H1 (cell line): ENCODE data around the gene ZDHHC22. TPM values are rescaled to one million over a fixed set of nuclear protein-coding genes. Genes with fewer than 3 reads are reported as not detected.

Experiments used
- CTCF ChIA-PET: fragments of 300-600 bp; sonication (Branson Sonifier 250); formaldehyde crosslinking; loops from one replicate; lab custom pipeline; 2021; ENCODE audit not compliant: partially characterized antibody; lab: Charles Lee
- POLR2A ChIA-PET: fragments of 300-600 bp; sonication (Branson Sonifier 250); formaldehyde crosslinking; loops from one replicate; lab custom pipeline; 2021; ENCODE audit warnings: inconsistent platforms; ENCODE audit not compliant: partially characterized antibody; lab: Charles Lee
- DNase-seq, 2 experiments: peaks; one replicate each; pipeline versions ENCODE4 v3.0.0 to v3.0.0-alpha.2; 2010 to 2022; ENCODE audit warnings: low spot score in 2 of 2, low read depth in 1 of 2, mixed read lengths in 1 of 2
- FAIRE-seq: peaks from 2 replicates; lab custom pipeline; 2011; peaks lifted over from hg19 to GRCh38; lab: Jason Lieb, UNC
- H2AFZ ChIP-seq: 2 replicates; pipeline ENCODE4 v1.8.1; 2012; ENCODE audit warnings: low read length, inconsistent platforms
- H2AK5ac ChIP-seq: 2 replicates; pipeline ENCODE4 v1.6.1; 2013; ENCODE audit warnings: low read depth, low read length
- H2BK120ac ChIP-seq: replicated peaks from 2 replicates; pipeline ENCODE3; 2013; ENCODE audit warnings: low read depth, low read length, inconsistent platforms
- H2BK12ac ChIP-seq: 2 replicates; pipeline ENCODE4 v1.6.1; 2013; ENCODE audit warnings: low read depth, low read length
- H2BK15ac ChIP-seq: 2 replicates; pipeline ENCODE4 v1.6.1; 2013; ENCODE audit warnings: low read length
- H2BK20ac ChIP-seq: 2 replicates; pipeline ENCODE4 v1.6.1; 2013; ENCODE audit warnings: low read length
- H2BK5ac ChIP-seq: 2 replicates; pipeline ENCODE4 v1.6.1; 2013; ENCODE audit warnings: low read depth, low read length
- H3K14ac ChIP-seq: 2 replicates; pipeline ENCODE4 v1.6.1; 2013; ENCODE audit warnings: inconsistent platforms; ENCODE audit not compliant: insufficient read length
- H3K18ac ChIP-seq: 2 replicates; pipeline ENCODE4 v1.6.1; 2013; ENCODE audit warnings: low read length; ENCODE audit errors: extremely low read depth
- H3K23ac ChIP-seq: 2 replicates; pipeline ENCODE4 v1.6.1; 2013; ENCODE audit warnings: inconsistent platforms; ENCODE audit not compliant: insufficient read length
- H3K23me2 ChIP-seq: 2 replicates; pipeline ENCODE4 v1.6.1; 2013; ENCODE audit warnings: low read depth, low read length
- H3K27ac ChIP-seq: 2 replicates; pipeline ENCODE4 v1.6.1; 2011; ENCODE audit warnings: low read depth, low read length, inconsistent platforms
- H3K27me3 ChIP-seq, 4 experiments: replicated peaks in 1 of 4; 1 replicate in 1 of 4; 2 replicates in 3 of 4; pipeline versions ENCODE4 v1.6.1 to v1.8.1; 2011 to 2013; ENCODE audit warnings: low read length in 3 of 4, mild to moderate bottlenecking in 3 of 4, inconsistent platforms in 2 of 4, mixed read lengths in 2 of 4, moderate library complexity in 1 of 4; ENCODE audit not compliant: control insufficient read depth in 3 of 4, insufficient read depth in 3 of 4; ENCODE audit errors: extremely low read depth in 1 of 4
- H3K36me3 ChIP-seq, 4 experiments: 2 replicates each; pipeline versions ENCODE4 v1.6.1 to v1.8.1; 2011 to 2013; ENCODE audit warnings: mild to moderate bottlenecking in 4 of 4, low read length in 3 of 4, moderate library complexity in 2 of 4, control low read depth in 1 of 4, inconsistent platforms in 1 of 4; ENCODE audit not compliant: insufficient read depth in 4 of 4, control insufficient read depth in 2 of 4
- H3K4ac ChIP-seq: replicated peaks from 2 replicates; pipeline ENCODE3; 2013; ENCODE audit warnings: low read length, low read depth, mixed read lengths, inconsistent platforms; ENCODE audit not compliant: insufficient read length
- H3K4me1 ChIP-seq, 4 experiments: replicated peaks in 1 of 4; 1 replicate in 1 of 4; 2 replicates in 3 of 4; pipeline versions ENCODE4 v1.6.1 to v1.8.1; 2011 to 2013; ENCODE audit warnings: low read length in 3 of 4, inconsistent platforms in 2 of 4, mixed read lengths in 1 of 4; ENCODE audit not compliant: insufficient read depth in 4 of 4, control insufficient read depth in 3 of 4
- H3K4me2 ChIP-seq, 2 experiments: 2 replicates each; pipeline versions ENCODE4 v1.6.1 to v1.8.1; 2011 to 2013; ENCODE audit warnings: low read depth in 2 of 2, low read length in 2 of 2, control low read depth in 1 of 2, inconsistent platforms in 1 of 2, mild to moderate bottlenecking in 1 of 2; ENCODE audit not compliant: insufficient read depth in 1 of 2
- H3K4me3 ChIP-seq, 4 experiments: fragments of 200-600, 300-600 bp in 1 of 4; sonication (generic), shearing (Covaris generic), sonication (Bioruptor Twin) in 1 of 4; 2 replicates each; pipeline versions ENCODE4 v1.5.1 to v1.8.1; 2011 to 2016; ENCODE audit warnings: low read length in 4 of 4, low read depth in 3 of 4, control low read depth in 2 of 4, inconsistent platforms in 2 of 4, mild to moderate bottlenecking in 2 of 4, mixed read lengths in 1 of 4, moderate library complexity in 1 of 4; ENCODE audit not compliant: insufficient read depth in 2 of 4; ENCODE audit errors: extremely low read depth in 1 of 4
- H3K56ac ChIP-seq: replicated peaks from 2 replicates; pipeline ENCODE3; 2013; ENCODE audit warnings: low read depth, mild to moderate bottlenecking, mixed read lengths, low read length, inconsistent platforms; ENCODE audit not compliant: insufficient read length
- H3K79me1 ChIP-seq: 2 replicates; pipeline ENCODE4 v1.6.1; 2013; ENCODE audit warnings: low read depth, low read length, control low read depth
- H3K79me2 ChIP-seq, 2 experiments: 2 replicates each; pipeline versions ENCODE4 v1.6.1 to v1.8.1; 2012 to 2013; ENCODE audit warnings: low read length in 2 of 2, mild to moderate bottlenecking in 2 of 2, inconsistent platforms in 1 of 2; ENCODE audit not compliant: insufficient read depth in 2 of 2, control insufficient read depth in 1 of 2
- H3K9ac ChIP-seq, 4 experiments: replicated peaks in 1 of 4; 1 replicate in 1 of 4; 2 replicates in 3 of 4; pipeline versions ENCODE4 v1.6.1 to v1.8.1; 2011 to 2013; ENCODE audit warnings: low read depth in 3 of 4, low read length in 3 of 4, control low read depth in 2 of 4, mild to moderate bottlenecking in 2 of 4, moderate library complexity in 2 of 4, inconsistent platforms in 1 of 4; ENCODE audit errors: extremely low read depth in 1 of 4
- H3K9me3 ChIP-seq, 2 experiments: 2 replicates each; pipeline versions ENCODE4 v1.6.1 to v1.8.1; 2012 to 2013; ENCODE audit warnings: mild to moderate bottlenecking in 2 of 2, moderate library complexity in 2 of 2, control low read depth in 1 of 2, inconsistent platforms in 1 of 2, low read depth in 1 of 2, low read length in 1 of 2, mixed read lengths in 1 of 2; ENCODE audit not compliant: insufficient read depth in 2 of 2
- H4K20me1 ChIP-seq, 2 experiments: replicated peaks in 1 of 2; 2 replicates each; pipeline versions ENCODE3 to v1.8.1; 2011 to 2013; ENCODE audit warnings: inconsistent platforms in 2 of 2, low read length in 2 of 2, mild to moderate bottlenecking in 1 of 2; ENCODE audit not compliant: insufficient read depth in 2 of 2, control insufficient read depth in 1 of 2
- H4K5ac ChIP-seq: 2 replicates; pipeline ENCODE4 v1.6.1; 2013; ENCODE audit warnings: low read length, low read depth, mixed read lengths, inconsistent platforms; ENCODE audit not compliant: insufficient read length
- H4K8ac ChIP-seq: 2 replicates; pipeline ENCODE4 v1.8.0; 2013; ENCODE audit warnings: mild to moderate bottlenecking, moderate library complexity, low read length, inconsistent platforms; ENCODE audit not compliant: insufficient read depth; ENCODE audit errors: extremely low read depth
- H4K91ac ChIP-seq: replicated peaks from 2 replicates; pipeline ENCODE3; 2013; ENCODE audit warnings: low read length, mixed read lengths, inconsistent platforms; ENCODE audit not compliant: insufficient read length
- ATF2 ChIP-seq: IDR thresholded peaks from 2 replicates; pipeline ENCODE4 v1.6.1; 2012; ENCODE audit warnings: low read length, inconsistent platforms
- WGBS, 2 experiments: shearing (Covaris generic) in 1 of 2; methylation state at CpG; one replicate each; pipeline versions ENCODE4 v1.1.6 to v1.1.7; 2013 to 2015; ENCODE audit warnings: low lambda C conversion rate in 2 of 2, mixed read lengths in 2 of 2, inconsistent platforms in 1 of 2, low coverage in 1 of 2, missing lambda C conversion rate in 1 of 2; ENCODE audit not compliant: insufficient replicate concordance in 2 of 2, insufficient coverage in 1 of 2, insufficient read length in 1 of 2; ENCODE audit errors: extremely low coverage in 1 of 2, missing lambda C conversion rate in 1 of 2; 5-methylcytosine and 5-hydroxymethylcytosine counted together
- polyA plus RNA-seq, 7 experiments: library from polyadenylated mRNA; depleted of rRNA in 3 of 7; stranded (reverse) in 5 of 7; unstranded in 2 of 7; fragments of >200 nt in 5 of 7; fragments of 200-250 nt in 2 of 7; gene quantifications; 1 replicate in 5 of 7; 2 replicates in 1 of 7; 4 replicates in 1 of 7; pipeline versions ENCODE4 v1.2.1 to v1.2.3, GENCODE V29; 2011 to 2013; ENCODE audit warnings: missing spikeins in 2 of 7, mixed read lengths in 2 of 7
- total RNA-seq: library from RNA; stranded (reverse); fragmentation: NEBNext Ultra II Directional; extraction: Animal tissue kit (Norgen Biotek cat#: 25700); gene quantifications from 2 replicates; pipeline ENCODE4 v1.2.1, GENCODE V29; 2021

ZDHHC22 gene
- total and polyA plus RNA-seq, 2 of the 8 experiments (the other 6 are each of a cell fraction or from before 2014, with no cell fraction given) = 23.8 to 55.2 TPM

- H3K27ac ChIP-seq = peak overlapping the region; percentile 38
- H2AFZ ChIP-seq = peak overlapping the region; percentile 88
- no peaks in the 10 kb centered on the region for H3K79me2 ChIP-seq
- H2BK5ac ChIP-seq = 0 out of 2 replicates have a peak overlapping the region, but pooled peaks have one; percentile 28
- no peaks in the 10 kb centered on the region for H3K79me1 ChIP-seq
- H2AK5ac ChIP-seq = peak overlapping the region; percentile 8; the same call in 1 of the 2 replicates
- no peak for TF ChIP-seq ATF2
- no peak overlapping the region for H3K23ac ChIP-seq
- H3K4me2 ChIP-seq = no peak overlapping the region
- no peak overlapping the region for H4K5ac ChIP-seq
- no peaks in the 10 kb centered on the region for H4K20me1 ChIP-seq
- no peaks in the 10 kb centered on the region for H3K27me3 ChIP-seq
- ChIA-PET CTCF (interaction anchor here (0.6 to 56.8 kb wide), 12 partner anchors 10 to 237 kb away, joined by 3 to 1490 read pairs (median 4); partner anchors contain the start of gene ZDHHC22), POLR2A (interaction anchor here (0.5 to 5.7 kb wide), 19 partner anchors 9 to 172 kb away, joined by 3 to 45 read pairs (median 3); partner anchors contain the start of genes CIPC and IRF2BPL)
- H2BK120ac ChIP-seq = no peak overlapping the region
- H3K23me2 ChIP-seq = no peaks in the 10 kb centered on the region
- H2BK15ac ChIP-seq = no peak overlapping the region
- no peak overlapping the region for H3K14ac ChIP-seq
- H3K9me3 ChIP-seq = no peaks in the 10 kb centered on the region
- no peak overlapping the region for H3K4ac ChIP-seq
- H2BK12ac ChIP-seq = peak overlapping the region; percentile 84; the same call in 1 of the 2 replicates
- no peak for DNase-seq
- no peak overlapping the region for H4K8ac ChIP-seq
- no peak overlapping the region for H2BK20ac ChIP-seq
- H3K56ac ChIP-seq = no peak overlapping the region
- no peak overlapping the region for H3K18ac ChIP-seq
- peaks cover 10 to 30% (median 19%) of the 10 kb centered on the region in 4 experiments for H3K4me1 ChIP-seq
- no peak overlapping the region for H3K4me3 ChIP-seq
- no peak for FAIRE-seq
- no peak overlapping the region for H4K91ac ChIP-seq
- no peaks in the 10 kb centered on the region for H3K36me3 ChIP-seq
- no peak overlapping the region; a peak in 2 of 7 replicates for H3K9ac ChIP-seq
- WGBS, 2 experiments = 80% methylated on average over 4 of the region's 4 CpGs; no CpG with 5 or more reads in 1 of the 2 experiments
These were observed 56.1 kb downstream of the ZDHHC22 start for GRCh38 chr14:77085538-77085937.
